Neuron (in vitro differentiated cells): Measurements from ENCODE around the gene CPPED1.
A peak's percentile ranks its signal among the peaks of the same experiment; 100 is the strongest.

Source experiments
- H2AFZ ChIP-seq: one replicate; pipeline ENCODE4 v1.6.1; 2013; ENCODE audit warnings: low read depth, mild to moderate bottlenecking, inconsistent platforms, low read length, moderate library complexity
- H3K27me3 ChIP-seq: one replicate; pipeline ENCODE4 v1.6.1; 2013; ENCODE audit warnings: low read length; ENCODE audit not compliant: insufficient read depth
- H3K36me3 ChIP-seq: one replicate; pipeline ENCODE4 v1.6.1; 2013; ENCODE audit warnings: low read length; ENCODE audit not compliant: insufficient read depth
- H3K4me1 ChIP-seq: one replicate; pipeline ENCODE4 v1.6.1; 2013; ENCODE audit warnings: low read length; ENCODE audit not compliant: insufficient read depth
- H3K4me3 ChIP-seq: 2 replicates; pipeline ENCODE4 v1.5.1; 2013; ENCODE audit warnings: mild to moderate bottlenecking, low read length, moderate library complexity
- H3K9me3 ChIP-seq: one replicate; pipeline ENCODE4 v1.6.1; 2013; ENCODE audit warnings: low read length

Gene CPPED1

DNA sequence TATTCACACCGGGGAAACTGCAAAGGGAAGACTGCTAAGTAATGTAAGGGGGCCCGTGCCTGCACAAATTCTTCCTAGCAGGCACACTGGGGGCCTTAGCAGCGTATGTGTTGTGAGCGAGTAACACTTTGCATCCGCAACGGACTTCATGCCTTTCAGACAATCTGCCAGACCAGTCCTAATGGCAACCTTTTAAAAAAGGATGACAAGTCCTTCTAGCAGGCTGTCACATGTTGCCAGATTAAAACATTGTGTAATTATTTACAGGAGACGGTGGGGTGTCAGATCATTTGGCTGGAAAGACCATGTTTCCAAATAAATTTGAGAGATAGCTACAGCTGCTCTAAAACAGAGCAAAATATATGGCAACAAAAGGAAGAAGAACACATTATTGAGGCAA is 46.1 kb downstream of the CPPED1 start:
- H2AFZ ChIP-seq, result peak overlapping the region; percentile 13
- H3K27me3 ChIP-seq, result no peaks in the 10 kb centered on the region
- H3K4me1 ChIP-seq, result peaks cover 11% of the 10 kb centered on the region

DNA sequence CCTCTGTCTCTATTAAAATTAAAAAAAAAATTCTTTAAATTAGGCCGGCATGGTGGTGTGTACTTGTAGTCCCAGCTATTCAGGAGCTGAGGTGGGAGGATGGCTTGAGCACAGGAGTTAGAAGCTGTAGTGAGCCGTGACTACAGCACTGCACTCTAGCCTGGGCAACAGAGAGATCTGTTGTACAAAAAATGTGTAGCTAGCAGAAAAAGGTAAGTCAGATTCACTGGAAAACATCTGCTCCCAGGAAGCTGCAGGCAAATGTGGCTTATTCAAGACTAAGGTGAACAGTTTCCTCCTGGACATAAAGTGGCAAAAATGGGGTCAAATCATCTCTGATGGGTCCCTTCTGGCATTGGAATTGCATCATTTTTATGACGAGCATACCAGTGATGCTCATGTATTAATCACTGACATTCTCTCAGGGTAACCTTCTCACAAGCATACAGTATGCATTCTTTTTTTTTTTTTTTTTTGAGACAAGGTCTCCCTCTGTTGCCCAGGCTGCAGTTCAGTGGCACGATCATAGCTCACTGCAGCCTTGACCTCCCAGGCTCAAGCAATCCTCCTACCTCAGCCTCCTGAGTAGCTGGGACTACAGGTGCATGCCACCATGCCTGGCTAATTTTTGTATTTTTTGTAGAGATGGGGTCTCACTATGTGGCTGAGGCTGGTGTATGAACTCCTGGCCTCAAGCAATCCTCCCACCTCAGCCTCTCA is 48.7 kb downstream of the CPPED1 start:
- no peaks in the 10 kb centered on the region for H3K9me3 ChIP-seq
- H3K4me3 ChIP-seq, result no peak overlapping the region
- no peak overlapping the region for H2AFZ ChIP-seq
- H3K27me3 ChIP-seq, result no peaks in the 10 kb centered on the region
- peaks cover 11% of the 10 kb centered on the region for H3K4me1 ChIP-seq
- no peaks in the 10 kb centered on the region for H3K36me3 ChIP-seq

More for the DNA sequence above, 46.1 kb downstream of the CPPED1 start:
- no peaks in the 10 kb centered on the region for H3K9me3 ChIP-seq
- H3K36me3 ChIP-seq, result no peaks in the 10 kb centered on the region
- no peak overlapping the region for H3K4me3 ChIP-seq

- H3K36me3 ChIP-seq, result no peaks in the 10 kb centered on the region
- H3K27me3 ChIP-seq, result no peaks in the 10 kb centered on the region
- peaks cover 11% of the 10 kb centered on the region for H3K4me1 ChIP-seq
- H3K4me3 ChIP-seq, result no peak overlapping the region
- no peak overlapping the region for H2AFZ ChIP-seq
- no peaks in the 10 kb centered on the region for H3K9me3 ChIP-seq
Measured at GRCh38 chr16:12753203-12754023, 50.3 kb downstream of the CPPED1 start.

GRCh38 chr16:12752159-12752558 is 51.5 kb downstream of the CPPED1 start:
- no peak overlapping the region for H2AFZ ChIP-seq
- no peaks in the 10 kb centered on the region for H3K27me3 ChIP-seq
- no peaks in the 10 kb centered on the region for H3K36me3 ChIP-seq
- H3K4me1 ChIP-seq, result no peaks in the 10 kb centered on the region
- no peak overlapping the region for H3K4me3 ChIP-seq
- H3K9me3 ChIP-seq, result no peaks in the 10 kb centered on the region

- Histone ChIP-seq H3K9me3 (no peaks in the 10 kb centered on the region), H3K27me3 (no peaks in the 10 kb centered on the region), H3K4me3 (no peak overlapping the region), H3K36me3 (no peaks in the 10 kb centered on the region), H3K4me1 (no peaks in the 10 kb centered on the region), H2AFZ (no peak overlapping the region)
Measured at GRCh38 chr16:12750554-12750918, 53.2 kb downstream of the CPPED1 start.

GRCh38 chr16:12749076-12749475 is 54.6 kb downstream of the CPPED1 start:
- no peaks in the 10 kb centered on the region for H3K27me3 ChIP-seq
- H3K9me3 ChIP-seq, result peaks cover 2% of the 10 kb centered on the region
- H2AFZ ChIP-seq, result no peak overlapping the region
- H3K4me3 ChIP-seq, result no peak overlapping the region
- H3K4me1 ChIP-seq, result no peaks in the 10 kb centered on the region
- H3K36me3 ChIP-seq, result no peaks in the 10 kb centered on the region

- H3K9me3 ChIP-seq, result peaks cover 2% of the 10 kb centered on the region
- H3K36me3 ChIP-seq, result no peaks in the 10 kb centered on the region
- H3K4me3 ChIP-seq, result no peak overlapping the region
- H3K4me1 ChIP-seq, result no peaks in the 10 kb centered on the region
- H3K27me3 ChIP-seq, result no peaks in the 10 kb centered on the region
- H2AFZ ChIP-seq, result no peak overlapping the region
Measured at GRCh38 chr16:12747827-12748226, 55.9 kb downstream of the CPPED1 start.

- H2AFZ ChIP-seq, result no peak overlapping the region
Measured at GRCh38 chr16:12747261-12747660, 56.4 kb downstream of the CPPED1 start.

DNA sequence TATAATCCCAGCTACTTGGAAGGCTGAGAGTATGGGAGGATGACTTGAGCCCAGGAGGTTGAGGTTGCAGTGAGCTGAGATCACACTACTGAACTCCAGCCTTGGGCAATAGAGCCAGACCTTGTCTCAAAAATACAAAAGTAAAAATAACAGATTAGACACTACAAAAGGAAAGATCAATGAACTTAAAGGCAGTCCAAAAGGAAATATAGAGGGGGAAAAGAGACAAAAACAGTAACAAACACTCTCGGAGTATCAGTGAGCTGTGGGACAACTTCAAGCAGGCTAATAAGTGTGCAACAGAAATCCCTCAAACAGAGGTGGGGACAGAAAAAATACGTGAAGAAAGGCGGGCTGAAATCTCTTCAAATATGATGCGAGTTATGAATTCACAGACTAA is 58.8 kb downstream of the CPPED1 start:
- Histone ChIP-seq H3K27me3 (no peaks in the 10 kb centered on the region), H2AFZ (no peak overlapping the region), H3K4me3 (no peak overlapping the region), H3K36me3 (no peaks in the 10 kb centered on the region), H3K4me1 (peaks cover 3% of the 10 kb centered on the region), H3K9me3 (peaks cover 2% of the 10 kb centered on the region)

More at GRCh38 chr16:12747261-12747660, 56.4 kb downstream of the CPPED1 start:
- Histone ChIP-seq H3K27me3 (no peaks in the 10 kb centered on the region), H3K9me3 (peaks cover 2% of the 10 kb centered on the region), H3K4me1 (no peaks in the 10 kb centered on the region), H3K36me3 (no peaks in the 10 kb centered on the region), H3K4me3 (no peak overlapping the region)

DNA sequence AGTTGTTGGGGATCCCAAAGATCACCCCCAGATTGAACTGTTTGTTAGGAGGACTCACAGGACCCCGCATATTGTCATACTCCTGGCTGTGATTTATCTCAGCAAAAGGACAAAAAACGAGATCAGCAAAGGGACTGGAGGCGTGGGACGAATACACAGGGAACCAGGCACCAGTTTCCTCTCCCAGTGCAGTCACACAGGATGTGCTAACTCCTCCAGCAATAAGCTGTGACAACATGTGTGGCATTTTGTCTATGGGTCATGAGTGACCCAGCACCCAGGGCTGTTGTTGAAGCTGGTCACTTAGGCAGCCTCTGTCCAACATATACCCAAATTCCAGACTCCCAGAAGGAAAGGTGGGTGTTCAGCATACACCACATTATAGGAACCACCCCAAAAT is 60.9 kb downstream of the CPPED1 start:
- Histone ChIP-seq H3K4me3 (no peak overlapping the region), H3K9me3 (peaks cover 2% of the 10 kb centered on the region), H3K27me3 (no peaks in the 10 kb centered on the region), H3K36me3 (no peaks in the 10 kb centered on the region), H2AFZ (no peak overlapping the region), H3K4me1 (peaks cover 3% of the 10 kb centered on the region)

DNA sequence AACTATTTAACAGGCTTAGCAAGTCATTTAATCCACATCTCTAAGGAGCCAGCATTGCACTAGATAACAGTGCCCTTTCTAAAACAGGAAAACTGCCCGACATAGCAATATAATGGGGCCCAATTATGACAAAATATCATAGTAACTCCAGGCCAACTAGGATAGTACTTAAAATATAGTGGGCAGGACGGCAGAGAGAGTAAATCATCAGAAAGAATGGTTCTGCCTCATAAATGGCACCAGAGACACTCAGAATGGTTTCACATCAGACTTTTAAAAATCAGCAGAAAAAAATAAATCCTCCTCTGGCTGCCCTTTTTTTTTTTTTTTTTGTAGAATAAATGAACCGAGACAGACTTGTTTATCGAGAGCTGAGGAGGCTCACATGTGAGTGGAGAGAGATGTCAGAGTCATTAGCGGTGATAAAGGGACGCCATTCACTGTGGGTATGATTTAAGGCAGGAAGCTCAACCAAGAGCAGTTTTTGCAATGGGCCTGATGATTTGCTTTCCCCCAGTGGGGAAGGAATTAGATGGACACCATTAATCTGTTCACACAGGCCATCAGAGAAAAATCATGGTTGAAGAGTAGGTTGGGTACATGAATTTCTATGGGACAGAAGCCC is 62.6 kb downstream of the CPPED1 start:
- Histone ChIP-seq H3K4me1 (peaks cover 3% of the 10 kb centered on the region), H3K27me3 (no peaks in the 10 kb centered on the region), H3K36me3 (no peaks in the 10 kb centered on the region), H3K9me3 (peaks cover 2% of the 10 kb centered on the region), H3K4me3 (no peak overlapping the region), H2AFZ (no peak overlapping the region)

DNA sequence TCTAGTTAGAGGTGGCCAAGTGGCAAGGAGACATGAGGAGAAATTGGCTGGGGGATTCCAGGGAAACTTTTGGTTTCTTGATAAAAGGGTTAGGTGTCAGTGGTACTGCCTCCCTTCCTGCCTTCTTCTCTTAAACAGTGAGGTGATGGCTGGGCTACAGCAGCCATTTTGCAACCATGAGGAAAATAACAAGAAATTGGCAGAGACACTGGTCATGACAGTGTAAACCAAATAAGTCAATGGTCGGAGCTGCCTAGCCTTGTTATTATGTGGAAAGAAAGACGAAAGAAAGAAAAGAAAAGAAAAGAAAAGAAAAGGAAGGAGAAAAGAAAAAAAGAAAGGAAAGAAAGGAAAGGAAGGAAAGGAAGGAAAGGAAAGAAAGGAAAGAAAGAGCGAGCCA is 63.9 kb downstream of the CPPED1 start:
- Histone ChIP-seq H3K36me3 (no peaks in the 10 kb centered on the region), H3K4me1 (peaks cover 3% of the 10 kb centered on the region), H3K27me3 (no peaks in the 10 kb centered on the region), H3K9me3 (no peaks in the 10 kb centered on the region), H2AFZ (no peak overlapping the region), H3K4me3 (no peak overlapping the region)

GRCh38 chr16:12737563-12737962 is 66.1 kb downstream of the CPPED1 start:
- Histone ChIP-seq H2AFZ (no peak overlapping the region), H3K36me3 (no peaks in the 10 kb centered on the region), H3K4me1 (peaks cover 3% of the 10 kb centered on the region), H3K9me3 (no peaks in the 10 kb centered on the region), H3K27me3 (no peaks in the 10 kb centered on the region), H3K4me3 (no peak overlapping the region)
